GM15510 (cell line): ENCODE measurements around the gene SLC27A3.

ENCODE experiments used
- POLR2A ChIP-seq: IDR thresholded peaks from 3 replicates; pipeline ENCODE4 v1.6.1; 2011; ENCODE audit warnings: borderline replicate concordance; ENCODE audit not compliant: insufficient read length; ENCODE audit errors: extremely low read depth

The SLC27A3 gene

DNA sequence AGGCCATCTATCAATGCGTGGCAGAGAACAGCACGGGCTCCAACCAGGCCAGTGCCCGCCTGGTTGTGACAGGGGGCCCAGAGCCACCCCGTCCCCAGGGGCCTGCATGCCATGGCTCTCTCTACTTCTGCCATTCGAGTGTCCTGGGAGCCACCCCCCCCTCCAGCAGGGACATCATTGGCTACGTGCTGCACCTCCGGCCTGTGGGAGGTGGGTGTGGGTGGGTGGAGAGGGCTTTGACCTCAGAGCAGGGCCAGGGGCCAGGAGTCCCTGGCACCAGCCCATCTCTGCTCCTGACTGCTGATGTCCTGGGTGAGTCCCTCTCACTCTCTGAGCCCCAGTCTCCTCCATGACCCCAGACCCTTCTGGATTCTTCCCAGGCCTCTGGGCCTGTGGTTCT is 25.3 kb downstream of the SLC27A3 start:
- TF ChIP-seq POLR2A: no peak

DNA sequence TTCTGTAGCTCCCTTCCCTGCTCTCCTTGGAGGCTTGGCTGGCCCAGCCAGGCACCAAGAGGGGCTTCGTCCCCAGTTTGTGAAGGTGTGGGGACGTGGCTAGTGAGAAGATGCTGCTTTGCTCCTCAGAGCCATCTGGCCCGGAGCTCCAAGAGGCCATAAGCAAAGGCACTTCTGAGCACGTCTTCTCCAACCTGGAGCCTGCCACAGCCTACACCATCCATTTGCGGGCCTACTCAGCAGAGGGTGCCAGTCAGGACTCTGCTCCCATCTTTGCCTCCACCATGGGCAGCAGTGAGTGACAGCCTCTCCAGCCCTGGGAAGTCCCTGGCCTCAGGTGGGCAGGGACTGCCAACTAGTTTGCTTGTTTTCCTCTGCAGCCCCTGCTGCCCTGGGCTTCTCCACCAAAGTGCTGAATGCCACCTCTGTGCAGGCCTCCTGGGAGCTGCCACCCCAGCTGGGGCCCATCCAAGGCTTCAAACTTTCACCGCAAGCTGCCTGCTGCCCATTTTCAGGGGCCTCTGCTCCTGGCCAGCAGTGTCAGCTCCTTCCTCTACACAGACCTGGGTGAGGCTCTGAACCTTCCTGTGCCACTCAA is 25.9 kb downstream of the SLC27A3 start:
- TF ChIP-seq POLR2A: no peak

DNA sequence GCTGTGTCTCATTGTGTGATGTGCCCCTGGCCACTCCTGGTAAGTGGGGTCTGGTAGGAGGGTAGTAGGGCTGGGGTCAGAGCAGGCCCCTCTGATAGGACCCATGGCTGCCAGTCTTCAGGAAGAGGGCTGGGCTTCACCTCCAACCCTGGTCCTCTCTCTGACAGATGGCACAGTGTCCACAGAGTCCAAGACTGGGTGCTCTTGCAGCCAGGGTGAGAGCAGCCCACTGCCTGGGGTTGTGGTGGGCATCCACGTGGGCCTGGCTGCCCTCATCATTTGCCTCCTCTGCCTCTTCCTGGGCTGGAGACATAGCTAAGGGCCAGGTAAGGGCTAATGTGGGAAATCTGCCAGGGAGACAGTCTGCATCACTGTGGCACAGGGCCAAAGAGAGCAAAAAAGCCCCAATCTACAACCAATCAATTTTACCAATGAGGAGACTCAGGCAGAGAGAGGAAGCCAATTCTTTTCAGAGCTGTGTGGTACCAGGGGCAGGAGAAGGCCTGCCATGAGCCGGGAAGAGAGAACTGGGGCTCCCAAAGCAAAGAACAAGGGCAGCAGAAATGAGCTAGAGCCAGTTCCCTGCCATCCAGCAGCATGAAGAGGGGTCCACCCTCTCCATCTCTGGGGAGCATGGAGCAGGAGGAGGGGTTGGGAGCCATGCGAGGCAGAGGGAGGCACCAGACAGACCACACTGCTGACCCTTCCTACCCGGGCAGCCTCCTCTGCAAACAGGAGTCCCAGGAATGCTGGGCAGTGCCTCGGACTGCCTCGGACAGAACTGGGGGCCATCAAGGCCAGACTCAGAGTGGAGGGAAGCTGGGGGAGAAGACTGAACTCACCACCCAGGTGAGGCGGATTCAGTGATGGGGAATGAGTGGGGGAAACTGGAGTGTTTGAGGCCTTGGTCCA is 26.8 kb downstream of the SLC27A3 start:
- TF ChIP-seq POLR2A: no peak

DNA sequence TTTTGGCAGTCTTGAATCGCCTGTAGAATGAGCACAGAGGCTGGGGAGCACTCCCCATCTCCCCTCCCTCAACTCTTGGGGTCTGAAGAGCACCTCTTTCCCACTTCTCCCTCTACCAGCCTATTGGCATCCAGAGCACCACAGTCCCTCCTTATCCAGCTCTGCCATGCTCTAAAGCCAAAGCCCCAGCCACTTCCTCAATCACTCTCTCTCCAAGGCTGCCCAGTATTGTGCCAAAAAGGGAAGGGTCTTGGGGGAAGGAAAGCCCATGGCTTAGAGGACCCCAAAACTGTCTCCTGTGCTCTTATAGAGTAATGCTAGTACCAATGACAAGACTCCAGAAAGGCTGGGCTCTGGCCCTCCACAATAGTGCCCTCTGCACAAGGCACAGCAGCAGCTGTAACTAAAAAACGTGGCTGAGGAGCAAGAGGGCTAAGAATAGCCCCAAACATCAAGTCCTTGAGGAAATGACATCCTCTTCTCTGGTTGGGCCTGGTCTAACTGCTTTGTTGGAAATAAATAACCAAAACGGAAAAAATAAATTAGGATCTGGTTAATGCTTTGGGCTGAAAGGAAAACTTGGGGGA is 28.4 kb downstream of the SLC27A3 start:
- no peak for TF ChIP-seq POLR2A

DNA sequence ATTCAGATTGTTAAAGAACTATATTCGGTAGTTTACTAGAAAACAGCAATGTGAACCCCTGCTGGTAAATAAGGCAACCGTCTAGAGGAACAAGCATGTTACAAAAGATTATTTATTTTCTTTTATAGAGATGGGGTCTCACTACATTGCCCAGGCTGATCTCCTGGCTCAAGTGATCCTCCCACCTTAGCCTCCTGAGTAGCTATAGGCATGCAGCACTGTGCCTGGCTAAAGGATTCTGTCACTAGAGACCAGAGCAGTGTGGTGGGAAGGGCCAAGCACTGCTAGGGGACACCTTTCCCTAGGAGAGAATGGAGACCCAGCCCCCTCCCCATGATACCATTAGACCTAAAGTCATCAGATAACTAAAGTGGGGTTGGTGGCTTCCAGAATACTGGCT is 28.9 kb downstream of the SLC27A3 start:
- TF ChIP-seq POLR2A: no peak

DNA sequence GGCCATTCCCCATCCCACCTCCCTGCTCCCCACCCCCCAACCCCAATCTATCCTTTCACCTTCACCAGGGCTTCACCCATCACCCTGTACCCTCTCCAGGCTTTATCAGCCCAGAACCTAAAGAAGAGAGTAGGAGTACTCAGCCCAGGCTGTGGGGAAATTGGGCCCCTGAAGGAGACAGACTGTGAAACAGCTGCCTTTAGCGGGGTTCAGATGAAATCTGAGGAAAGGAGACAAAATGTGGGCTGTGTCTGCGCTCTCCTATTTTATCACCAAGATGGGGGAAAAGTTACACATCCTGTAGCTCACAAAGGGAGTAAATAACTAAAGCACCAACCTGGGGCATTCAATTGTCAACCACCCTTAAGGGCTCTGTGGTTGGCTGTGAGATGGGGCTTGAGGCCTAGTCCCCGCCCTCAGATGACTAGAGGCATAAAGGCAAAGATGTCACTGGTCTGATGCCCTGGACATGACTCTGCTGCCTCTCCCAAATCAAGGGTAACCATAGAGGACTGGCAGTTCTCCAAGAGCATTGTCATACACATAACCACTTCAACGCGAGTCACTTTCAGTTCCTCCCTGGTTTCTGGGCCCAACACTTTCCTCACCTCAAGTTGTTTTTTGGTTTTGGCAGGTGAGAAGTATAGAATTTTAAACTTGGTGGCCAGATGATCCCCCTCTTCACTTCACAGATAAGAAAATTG is 30.0 kb downstream of the SLC27A3 start:
- no peak for TF ChIP-seq POLR2A

DNA sequence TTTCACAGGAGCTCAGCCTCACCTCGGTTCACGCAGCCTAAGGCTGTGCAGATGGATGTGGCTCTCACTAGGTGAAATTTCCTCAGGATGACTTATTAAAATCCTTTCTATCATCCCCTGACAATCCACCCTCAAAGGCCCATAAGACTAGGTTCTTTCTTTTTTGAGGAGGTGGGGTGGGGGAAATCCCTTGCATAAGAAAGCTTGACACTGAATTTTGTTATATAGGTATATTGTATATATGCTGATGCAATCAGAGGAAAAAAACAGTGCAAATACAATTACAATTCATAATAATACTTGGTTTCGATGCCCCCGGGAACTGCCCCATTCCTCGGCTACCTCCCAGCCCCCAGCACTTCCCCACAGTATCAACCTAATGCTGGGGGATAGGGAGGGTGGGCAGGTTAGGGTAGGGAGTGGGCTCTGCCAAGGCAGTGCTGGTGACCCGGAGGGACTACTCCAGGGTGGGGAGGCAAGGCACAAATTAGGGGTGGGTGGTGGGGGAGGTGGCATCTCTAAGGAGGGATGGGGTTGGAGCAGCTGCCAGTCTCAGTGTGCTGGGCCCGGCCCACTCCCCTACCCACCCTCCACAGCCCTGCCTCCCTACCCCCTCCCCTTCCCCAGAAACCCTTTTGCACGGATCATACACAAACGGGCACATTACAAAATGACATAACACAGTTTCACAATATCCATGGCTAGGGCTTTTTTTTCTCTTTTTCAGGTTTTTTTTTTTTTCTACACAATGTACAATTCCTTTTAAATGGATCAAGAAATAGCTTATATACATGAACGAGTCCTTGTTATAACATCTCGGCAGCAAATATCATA is 30.9 kb downstream of the SLC27A3 start:
- TF ChIP-seq POLR2A: no peak

DNA sequence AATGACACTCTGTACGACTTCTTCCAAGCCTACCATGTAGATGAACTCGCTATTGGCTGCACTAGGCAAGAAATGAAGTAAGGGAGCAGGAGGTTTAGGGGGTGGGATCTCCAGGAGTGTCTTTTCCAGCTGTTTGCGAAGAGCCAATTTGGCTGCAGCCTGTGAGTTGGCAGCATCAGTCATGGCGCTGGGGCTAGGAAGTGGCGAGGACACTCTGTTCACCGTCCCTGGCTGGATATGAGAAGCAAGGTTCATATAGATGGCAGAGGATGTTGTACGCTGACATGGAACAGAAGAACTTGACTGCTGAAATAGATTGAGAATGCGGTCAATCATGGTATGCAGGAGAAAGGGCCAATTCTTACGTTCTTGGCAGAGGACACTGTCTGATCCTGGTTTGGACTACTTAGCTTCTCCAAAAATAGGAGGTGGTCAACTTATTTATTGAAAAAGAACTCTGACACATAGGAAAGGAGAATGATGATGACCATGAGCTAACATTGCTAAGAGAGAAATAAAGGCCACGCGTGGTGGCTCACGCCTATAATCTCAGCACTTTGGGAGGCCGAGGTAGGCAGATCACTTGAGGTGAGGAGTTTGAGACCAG is 41.2 kb downstream of the SLC27A3 start:
- no peak for TF ChIP-seq POLR2A

DNA sequence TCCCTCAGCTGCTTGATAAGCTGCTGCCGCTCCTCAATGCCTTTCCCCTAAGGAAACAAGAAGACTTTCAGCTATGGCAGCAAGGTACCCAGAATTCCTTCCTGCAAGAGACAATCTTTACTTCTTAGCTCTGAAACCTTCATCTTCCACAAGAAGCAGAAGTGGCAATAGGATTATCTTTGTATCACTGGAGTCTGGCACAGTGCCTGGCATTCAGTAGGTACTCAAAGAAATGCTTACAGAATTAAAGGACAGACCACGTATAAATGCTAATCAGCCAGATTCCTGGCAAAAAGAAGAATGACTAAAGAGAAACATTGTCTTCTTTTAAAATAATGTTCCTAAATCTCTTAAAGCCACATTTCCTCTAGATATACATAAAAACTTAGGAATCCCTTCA is 43.7 kb downstream of the SLC27A3 start:
- no peak for TF ChIP-seq POLR2A

DNA sequence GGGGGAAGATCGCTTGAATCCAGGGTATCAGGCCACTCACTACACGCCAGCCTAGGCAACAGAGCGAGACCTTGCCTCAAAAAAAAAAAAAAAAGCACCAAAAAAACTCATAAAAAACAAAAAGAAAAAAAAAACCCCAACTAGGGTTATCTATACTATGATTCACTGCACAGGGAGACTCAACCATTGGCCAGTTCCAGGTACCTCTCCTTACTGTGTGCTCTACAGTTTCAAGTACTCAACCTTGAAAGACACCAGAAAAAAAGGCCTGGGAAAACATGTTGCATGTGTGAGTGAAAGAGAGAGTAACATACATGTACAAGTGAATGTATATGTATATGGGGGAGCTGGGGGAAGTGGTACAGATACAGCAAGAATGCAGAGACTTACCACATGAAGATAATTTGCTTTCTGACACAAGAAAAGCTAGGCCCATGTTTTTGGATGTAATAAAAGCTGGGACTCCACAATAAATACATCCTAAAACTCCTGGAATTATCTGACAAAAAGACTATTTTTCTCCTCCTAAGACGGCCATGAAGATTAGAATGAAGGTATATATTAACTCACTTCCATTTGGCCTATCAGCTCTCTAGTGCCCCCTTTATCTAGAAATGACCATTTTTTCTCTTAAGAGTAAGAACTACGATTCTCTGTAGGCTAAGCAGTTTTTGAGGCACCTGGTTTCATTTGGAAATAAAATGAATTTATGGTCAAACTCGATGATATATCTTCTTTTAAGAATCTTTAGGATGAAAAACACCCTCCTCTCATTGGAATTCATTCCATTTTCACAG is 52.2 kb downstream of the SLC27A3 start:
- TF ChIP-seq POLR2A: no peak
